MM.1S (cell line): ENCODE measurements around the gene CCDC74B.
"Not testable (repeated sequence)": the region's sequence is repeated elsewhere in the genome, so short reads cannot be mapped to it uniquely, and the experiment has no call there.

Experiments used
- DNase-seq: peaks from one replicate; pipeline ENCODE4 v3.0.0-alpha.2; 2015
- H2AFZ ChIP-seq: fragments of 300-600 bp; sonication (generic); 2 replicates; pipeline ENCODE4 v1.6.0; 2016; ENCODE audit warnings: antibody characterized with exemption, low read length
- H3F3A ChIP-seq: fragments of 300-600 bp; sonication (generic); 2 replicates; pipeline ENCODE4 v1.6.1; 2016; ENCODE audit warnings: mild to moderate bottlenecking, antibody characterized with exemption, low read length, moderate library complexity, mixed read lengths; ENCODE audit not compliant: insufficient read depth
- H3K27ac ChIP-seq: fragments of 300-600 bp; sonication (generic); 2 replicates; pipeline ENCODE4 v1.5.1; 2016; ENCODE audit warnings: mild to moderate bottlenecking, low read length
- H3K27me3 ChIP-seq: fragments of 300-600 bp; sonication (generic); replicated peaks from 2 replicates; pipeline ENCODE4 v1.6.0; 2016; ENCODE audit warnings: low read length; ENCODE audit not compliant: insufficient read depth
- H3K36me3 ChIP-seq: fragments of 300-600 bp; sonication (generic); replicated peaks from 2 replicates; pipeline ENCODE4 v1.6.1; 2016; ENCODE audit warnings: mild to moderate bottlenecking, low read length, mixed read lengths; ENCODE audit not compliant: insufficient read depth
- H3K4me1 ChIP-seq: fragments of 300-600 bp; sonication (generic); 2 replicates; pipeline ENCODE4 v1.6.1; 2016; ENCODE audit warnings: low read length, mixed read lengths
- H3K4me2 ChIP-seq: fragments of 300-600 bp; sonication (generic); 2 replicates; pipeline ENCODE4 v1.6.0; 2016; ENCODE audit warnings: low read depth, low read length
- H3K4me3 ChIP-seq: fragments of 300-600 bp; sonication (generic); 2 replicates; pipeline ENCODE4 v1.5.1; 2016; ENCODE audit warnings: low read length, mixed read lengths
- H3K79me2 ChIP-seq: fragments of 300-600 bp; sonication (generic); 2 replicates; pipeline ENCODE4 v1.6.1; 2016; ENCODE audit warnings: mixed run types, low read length, mixed read lengths
- H3K9ac ChIP-seq: fragments of 300-600 bp; sonication (generic); 2 replicates; pipeline ENCODE4 v1.6.1; 2016; ENCODE audit warnings: low read length, mixed read lengths
- H3K9me2 ChIP-seq: fragments of 300-600 bp; sonication (generic); replicated peaks from 2 replicates; pipeline ENCODE4 v1.6.1; 2016; ENCODE audit warnings: mild to moderate bottlenecking, low read length, mixed read lengths; ENCODE audit not compliant: insufficient read depth
- H3K9me3 ChIP-seq: fragments of 300-600 bp; sonication (generic); replicated peaks from 2 replicates; pipeline ENCODE4 v1.6.1; 2016; ENCODE audit warnings: mild to moderate bottlenecking, low read length, mixed read lengths; ENCODE audit not compliant: insufficient read depth
- H4K20me1 ChIP-seq: fragments of 300-600 bp; sonication (generic); 2 replicates; pipeline ENCODE4 v1.6.1; 2016; ENCODE audit warnings: mild to moderate bottlenecking, low read length, moderate library complexity, mixed read lengths; ENCODE audit not compliant: insufficient read depth

Gene CCDC74B

DNA sequence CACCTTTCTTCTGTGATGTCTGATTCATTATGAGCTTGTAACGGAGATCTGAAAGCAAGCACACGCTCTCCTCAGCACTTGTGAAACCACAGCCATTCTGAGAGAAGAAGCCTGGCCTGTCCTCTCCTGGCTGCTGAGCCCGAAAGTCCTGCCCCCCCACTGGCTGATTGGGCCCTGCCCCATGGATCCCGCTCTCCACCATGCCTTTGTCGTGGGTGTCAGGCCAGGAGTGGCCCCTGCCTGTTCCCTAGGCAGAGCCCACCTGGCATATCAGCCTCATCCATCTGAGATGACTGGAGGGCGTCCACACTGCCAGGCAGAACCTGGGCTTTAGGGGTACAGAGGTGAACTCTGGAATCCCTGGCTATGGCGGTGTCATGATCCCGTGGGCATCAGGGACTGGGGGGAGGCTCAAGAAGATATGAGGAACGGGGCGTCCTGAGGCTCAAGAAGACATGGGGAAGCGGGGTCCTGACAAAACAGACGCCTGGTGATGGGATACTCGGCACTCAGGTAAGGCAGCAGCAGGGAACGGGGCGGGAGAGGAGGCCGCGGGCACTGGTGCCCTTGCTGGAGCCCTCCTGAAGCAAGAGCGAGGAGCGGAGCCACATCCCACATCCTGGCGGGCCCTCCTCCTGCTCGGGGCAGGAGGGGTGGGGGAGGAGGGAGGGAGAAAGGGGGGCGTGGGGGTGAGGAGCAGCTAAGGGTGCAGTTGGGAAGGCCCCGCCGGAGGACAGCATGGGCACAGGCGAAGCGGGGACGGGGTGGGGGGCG is 1.5 kb downstream of the CCDC74B start:
- not testable (repeated sequence) for H3K4me3 ChIP-seq, H3K9me2 ChIP-seq, H3K9me3 ChIP-seq, H2AFZ ChIP-seq, H3K4me1 ChIP-seq, H3K27me3 ChIP-seq, H3K79me2 ChIP-seq, H3K36me3 ChIP-seq, DNase-seq, H3K4me2 ChIP-seq, H3K9ac ChIP-seq, H3K27ac ChIP-seq, H3F3A ChIP-seq, H4K20me1 ChIP-seq

DNA sequence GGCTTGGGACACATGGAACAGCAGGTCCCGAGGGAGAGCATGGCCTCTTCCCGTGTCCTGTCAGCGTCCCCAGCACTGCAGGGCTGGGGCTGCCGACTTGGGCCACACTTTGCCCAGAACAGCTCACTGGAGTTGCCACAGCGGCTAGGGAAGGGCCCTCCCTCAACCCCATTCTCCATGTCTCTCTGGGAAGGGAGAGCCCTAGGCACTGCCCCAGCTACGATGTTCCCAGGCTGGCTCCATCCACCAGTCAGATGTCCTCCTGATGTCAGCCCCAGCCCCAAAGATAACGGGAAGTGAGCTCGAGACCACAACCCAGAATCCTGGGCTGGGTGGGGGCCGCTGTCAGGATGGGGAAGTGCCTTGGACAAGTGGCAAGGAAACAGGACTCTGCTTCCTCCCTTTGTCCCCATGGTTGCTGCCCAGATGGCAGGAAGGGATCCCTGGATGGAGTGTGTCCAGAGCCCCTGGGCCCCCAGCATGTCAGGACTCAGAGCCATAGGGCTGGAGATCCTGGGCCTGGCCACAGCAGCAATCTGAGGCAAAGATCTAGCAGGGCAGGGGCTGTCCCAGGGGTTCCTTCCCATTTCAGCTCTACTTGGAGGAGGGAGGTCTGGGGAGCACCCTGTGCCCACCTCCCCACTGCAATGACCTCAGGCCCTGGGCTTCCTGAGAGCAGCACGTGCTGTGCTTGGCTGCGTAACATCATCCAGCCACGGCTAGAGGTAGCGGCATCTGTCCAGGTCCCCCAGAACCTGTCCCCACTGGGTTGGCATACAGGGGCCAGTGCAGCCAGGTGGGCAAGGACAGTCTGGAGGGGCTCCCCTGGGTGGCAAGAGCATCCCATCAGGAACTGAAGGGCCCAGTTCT is 2.3 kb downstream of the CCDC74B start:
- not testable (repeated sequence) for H2AFZ ChIP-seq, H3K4me3 ChIP-seq, H3K27ac ChIP-seq, H3K9me3 ChIP-seq, H3K79me2 ChIP-seq, H4K20me1 ChIP-seq, H3K9me2 ChIP-seq, H3K36me3 ChIP-seq, H3K4me1 ChIP-seq, DNase-seq, H3K4me2 ChIP-seq, H3K9ac ChIP-seq, H3F3A ChIP-seq, H3K27me3 ChIP-seq

DNA sequence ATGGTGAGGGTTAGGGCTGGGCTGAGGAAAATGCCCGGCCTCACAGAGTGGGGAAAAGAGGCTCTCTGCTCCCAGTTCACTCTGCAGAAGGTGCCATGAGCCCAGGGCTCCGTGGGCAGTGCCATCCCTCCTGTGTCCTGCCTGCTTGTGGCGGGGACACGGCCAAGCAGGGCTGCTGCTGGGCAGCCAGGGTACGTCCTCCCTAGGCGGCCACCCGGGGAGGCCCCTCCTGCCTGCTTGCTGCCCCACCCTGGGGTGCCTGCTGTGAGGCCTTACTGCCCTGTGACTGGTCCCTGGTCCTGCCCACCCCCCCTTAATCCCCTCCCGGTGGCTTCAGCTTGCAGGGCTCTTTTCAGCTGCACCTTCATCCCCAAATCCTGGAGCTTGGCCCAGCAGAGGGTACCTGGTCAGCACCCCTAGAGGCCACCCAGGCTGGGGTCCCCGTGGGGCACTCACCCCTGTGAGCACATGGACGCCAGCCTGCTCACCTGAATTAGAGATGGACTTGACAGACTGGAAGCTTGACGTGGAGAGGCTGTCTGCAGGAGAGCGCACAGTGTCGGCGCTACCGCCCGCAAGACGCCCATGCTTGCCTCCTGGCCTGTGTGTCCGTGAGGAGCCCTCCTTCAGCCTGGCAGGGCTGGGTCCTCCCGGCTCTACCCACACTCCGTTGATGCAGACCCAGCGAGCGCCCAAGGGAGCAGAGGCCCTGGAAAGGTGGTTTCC is 3.1 kb downstream of the CCDC74B start:
- not testable (repeated sequence) for H3K9me2 ChIP-seq, H3F3A ChIP-seq, H3K79me2 ChIP-seq, H3K4me1 ChIP-seq, H3K9ac ChIP-seq, H3K27ac ChIP-seq, H3K4me3 ChIP-seq, H3K9me3 ChIP-seq, H2AFZ ChIP-seq, H3K36me3 ChIP-seq, H4K20me1 ChIP-seq, H3K27me3 ChIP-seq, DNase-seq, H3K4me2 ChIP-seq

DNA sequence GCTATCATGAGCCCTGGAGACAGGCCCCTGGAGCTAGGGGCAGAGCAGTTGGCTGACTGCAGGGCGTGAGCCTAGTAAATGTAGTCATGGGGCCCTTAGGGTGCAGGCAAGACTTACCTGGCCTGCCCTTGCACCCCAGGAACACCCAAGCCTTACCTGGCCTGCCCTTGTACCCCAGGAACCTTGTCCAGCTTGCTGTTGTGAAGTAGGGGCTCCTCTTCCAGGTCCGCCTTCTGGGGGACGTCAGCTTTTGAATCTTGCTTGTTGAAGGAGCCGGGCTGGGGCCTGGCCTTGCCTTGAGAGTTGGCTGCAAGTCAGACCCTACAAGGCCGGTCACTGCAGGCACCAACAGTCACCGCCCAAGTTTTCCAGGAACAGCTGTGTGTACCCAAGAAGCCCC is 3.9 kb downstream of the CCDC74B start:
- H3K4me2 ChIP-seq, DNase-seq, H4K20me1 ChIP-seq, H3F3A ChIP-seq, H3K9me2 ChIP-seq, H3K9ac ChIP-seq, H3K27ac ChIP-seq, H3K4me1 ChIP-seq, H3K9me3 ChIP-seq, H3K36me3 ChIP-seq, H3K27me3 ChIP-seq, H2AFZ ChIP-seq, H3K4me3 ChIP-seq, H3K79me2 ChIP-seq: not testable (repeated sequence)

DNA sequence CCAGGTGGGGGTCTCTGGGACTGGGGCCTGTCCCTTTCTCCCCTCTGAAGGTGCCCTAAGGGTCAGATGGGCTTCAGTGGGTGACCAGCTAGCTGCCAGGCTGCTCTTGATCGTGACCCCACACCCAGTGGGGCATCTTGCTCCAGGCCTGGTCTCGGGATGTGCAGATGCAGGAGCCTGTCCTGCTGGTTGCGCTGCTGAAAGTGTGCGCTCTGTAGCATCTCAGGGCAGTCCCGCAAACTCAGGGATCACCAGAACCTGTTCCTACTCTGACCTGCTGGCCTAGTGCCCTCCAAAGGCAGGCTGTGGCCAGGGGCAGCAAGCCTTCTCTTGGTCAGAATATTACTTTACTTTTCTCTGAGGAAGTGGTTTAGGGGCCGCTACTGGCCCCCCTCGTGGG is 4.4 kb downstream of the CCDC74B start:
- H3K9me3 ChIP-seq, H2AFZ ChIP-seq, H3K4me1 ChIP-seq, H3F3A ChIP-seq, H3K4me3 ChIP-seq, DNase-seq, H3K36me3 ChIP-seq, H3K9me2 ChIP-seq, H4K20me1 ChIP-seq, H3K4me2 ChIP-seq, H3K27me3 ChIP-seq, H3K9ac ChIP-seq, H3K79me2 ChIP-seq, H3K27ac ChIP-seq: not testable (repeated sequence)

DNA sequence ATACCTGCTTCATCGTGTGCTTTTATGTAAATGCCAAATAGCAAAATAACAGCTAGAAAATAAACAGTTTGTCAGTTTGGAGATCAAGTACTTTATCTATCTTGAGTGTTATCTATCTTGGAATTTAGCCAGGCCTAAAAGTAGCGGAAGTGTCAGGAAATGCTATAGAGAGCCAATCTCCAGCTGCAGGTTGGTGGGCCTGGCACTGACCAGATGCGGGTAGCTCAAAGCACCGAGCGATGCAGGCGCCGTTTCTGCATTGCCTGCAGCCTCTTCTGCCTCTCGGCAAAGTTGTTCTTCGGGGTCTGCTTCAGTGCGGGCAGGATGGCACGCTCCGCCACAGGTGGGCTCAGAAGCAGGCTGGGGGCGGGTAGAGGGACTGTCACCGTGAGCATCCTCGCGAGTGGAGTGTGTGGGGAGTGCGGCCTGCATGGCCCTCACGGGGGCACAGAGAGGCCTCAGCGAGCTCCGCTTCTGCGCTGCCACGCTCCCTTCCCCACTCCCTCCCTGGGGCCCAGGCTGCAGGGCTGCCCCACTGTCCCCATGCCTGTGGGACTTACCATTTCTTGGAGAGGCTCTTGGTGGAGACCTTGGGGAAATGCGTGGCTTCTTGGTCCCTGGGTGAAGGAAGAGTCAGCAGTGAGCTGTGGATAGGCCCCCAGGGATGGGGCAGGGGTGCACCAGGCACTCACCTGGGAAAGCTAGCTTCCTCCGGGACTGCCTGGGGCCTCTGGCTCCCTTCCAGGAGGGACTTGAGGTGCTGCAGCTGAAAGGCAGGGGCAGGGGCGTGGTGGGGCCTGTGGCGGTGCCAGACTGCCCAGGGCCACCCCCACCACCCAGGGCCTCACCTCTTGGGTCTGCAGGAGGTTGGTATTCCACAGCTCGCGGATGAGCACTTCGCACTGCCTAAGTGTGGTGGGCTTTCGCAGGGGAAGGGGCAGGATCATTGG is 5.3 kb downstream of the CCDC74B start:
- H3K4me3 ChIP-seq, H3K27ac ChIP-seq, H3K79me2 ChIP-seq, H3K4me1 ChIP-seq, DNase-seq, H3K9me2 ChIP-seq, H3F3A ChIP-seq, H3K27me3 ChIP-seq, H2AFZ ChIP-seq, H4K20me1 ChIP-seq, H3K36me3 ChIP-seq, H3K4me2 ChIP-seq, H3K9me3 ChIP-seq, H3K9ac ChIP-seq: not testable (repeated sequence)

DNA sequence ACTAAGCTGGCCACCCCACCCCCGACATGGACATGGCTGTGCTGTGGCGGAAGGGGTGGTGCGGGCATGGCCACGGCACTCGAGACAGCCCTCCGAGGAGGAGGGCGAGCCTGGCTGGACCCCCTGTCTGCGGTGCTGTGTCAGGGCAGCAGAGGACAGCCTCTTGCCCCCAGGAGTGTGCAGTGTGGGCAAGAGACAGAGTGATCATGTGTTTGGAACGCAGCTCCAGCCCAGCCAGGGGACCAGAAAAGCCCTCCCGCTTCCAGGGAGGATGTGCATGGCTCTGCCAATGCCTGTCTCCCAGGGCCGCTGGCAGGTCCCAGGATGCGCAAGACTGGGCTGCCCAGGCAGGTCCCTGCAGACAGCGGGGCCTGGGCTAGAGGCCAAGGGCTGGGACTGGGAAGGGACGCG is 6.1 kb downstream of the CCDC74B start:
- H3K4me1 ChIP-seq, DNase-seq, H3F3A ChIP-seq: not testable (repeated sequence)

More for the DNA sequence above, 6.1 kb downstream of the CCDC74B start:
- H3K4me3 ChIP-seq, H3K9me3 ChIP-seq, H4K20me1 ChIP-seq, H2AFZ ChIP-seq, H3K4me2 ChIP-seq, H3K79me2 ChIP-seq, H3K9ac ChIP-seq, H3K27me3 ChIP-seq, H3K36me3 ChIP-seq, H3K27ac ChIP-seq, H3K9me2 ChIP-seq: not testable (repeated sequence)
